ENCODE measurements around the gene BEND7.

The BEND7 gene

DNA sequence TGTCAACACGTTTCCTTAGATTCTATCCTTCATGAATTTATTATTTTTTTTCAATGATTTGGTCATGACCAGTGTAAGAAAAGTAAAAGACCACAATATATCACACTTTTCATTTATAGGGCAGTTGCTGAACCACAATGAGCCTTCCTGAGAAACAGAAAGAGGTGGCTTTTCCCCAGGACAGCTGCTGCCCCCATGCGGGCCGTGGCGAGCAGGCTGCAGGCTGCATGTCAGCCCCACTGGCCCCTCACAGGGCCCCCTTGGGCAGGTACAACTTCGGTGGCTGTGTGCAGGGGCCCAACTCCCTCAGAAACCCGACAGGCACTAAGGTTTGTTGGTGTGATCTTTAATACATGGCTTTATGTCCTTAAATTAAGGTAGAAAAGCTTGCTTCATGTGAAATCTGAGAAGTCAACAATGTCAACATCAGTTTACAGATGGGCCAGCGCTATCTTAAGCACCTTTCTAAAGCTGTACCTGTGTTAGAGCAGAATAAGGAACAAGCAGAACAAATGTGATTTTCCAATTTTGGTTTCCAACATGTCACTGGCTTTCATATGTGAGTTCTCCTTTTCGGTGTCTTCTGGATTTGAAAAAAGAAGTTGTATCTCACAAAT is 10.6 kb downstream of the BEND7 start:
- DNase-seq, result no peak

DNA sequence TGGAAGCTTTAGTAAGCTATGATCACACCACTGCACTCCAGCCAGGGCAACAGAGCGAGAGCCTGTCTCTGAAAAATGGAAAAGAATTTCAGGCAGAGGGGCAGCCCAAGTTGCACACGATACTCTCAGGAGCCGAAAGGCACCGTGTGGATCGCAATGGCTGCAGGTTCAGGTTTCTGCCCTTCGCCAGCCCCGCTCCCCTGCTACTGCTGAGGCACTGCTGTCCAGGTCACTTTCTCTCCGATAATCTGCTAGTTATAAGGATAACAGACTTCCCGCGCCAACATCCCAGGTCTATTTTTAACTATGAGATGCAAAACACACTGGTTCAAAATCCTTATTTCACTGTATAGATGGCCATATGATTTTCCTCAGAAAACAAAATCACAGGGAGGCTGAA is 11.1 kb downstream of the BEND7 start:
- no peak for DNase-seq

DNA sequence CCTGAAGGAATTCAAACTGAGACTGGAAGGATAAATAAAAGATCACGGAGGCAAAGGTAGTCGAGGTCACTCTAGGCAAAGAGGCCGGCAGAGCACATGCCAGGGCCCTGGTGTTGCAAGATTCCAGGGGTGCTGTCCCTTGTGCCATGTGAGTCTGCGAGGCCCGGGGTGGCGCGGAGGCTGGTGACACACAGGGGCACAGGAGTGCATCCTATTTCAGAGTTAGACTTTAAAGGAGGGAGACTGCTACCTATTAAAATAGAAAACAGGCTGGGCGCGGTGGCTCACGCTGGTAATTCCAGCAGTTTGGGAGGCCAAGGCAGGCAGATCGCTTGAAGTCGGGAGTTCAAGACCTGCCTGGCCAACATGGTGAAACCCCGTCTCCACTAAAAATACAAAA is 12.6 kb downstream of the BEND7 start:
- DNase-seq, result no peak

DNA sequence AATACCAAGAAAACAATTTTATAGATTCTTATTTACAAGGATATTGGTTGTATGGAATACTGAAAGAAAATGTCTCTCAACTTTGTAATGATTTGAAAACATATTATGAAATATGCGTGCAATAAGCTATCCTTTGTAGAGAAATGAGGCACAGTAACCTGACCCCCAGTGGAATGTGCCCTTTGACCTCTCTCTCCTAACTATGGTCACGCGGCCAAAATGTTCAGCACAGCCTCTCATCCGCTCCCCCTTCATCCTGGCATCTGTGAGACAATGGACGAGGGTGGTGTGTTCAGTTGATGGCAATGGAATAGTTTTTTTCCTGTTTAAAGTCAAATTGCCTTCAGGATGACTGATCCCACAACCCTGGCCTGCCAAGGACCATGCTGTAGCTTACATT is 13.3 kb downstream of the BEND7 start:
- no peak for DNase-seq

DNA sequence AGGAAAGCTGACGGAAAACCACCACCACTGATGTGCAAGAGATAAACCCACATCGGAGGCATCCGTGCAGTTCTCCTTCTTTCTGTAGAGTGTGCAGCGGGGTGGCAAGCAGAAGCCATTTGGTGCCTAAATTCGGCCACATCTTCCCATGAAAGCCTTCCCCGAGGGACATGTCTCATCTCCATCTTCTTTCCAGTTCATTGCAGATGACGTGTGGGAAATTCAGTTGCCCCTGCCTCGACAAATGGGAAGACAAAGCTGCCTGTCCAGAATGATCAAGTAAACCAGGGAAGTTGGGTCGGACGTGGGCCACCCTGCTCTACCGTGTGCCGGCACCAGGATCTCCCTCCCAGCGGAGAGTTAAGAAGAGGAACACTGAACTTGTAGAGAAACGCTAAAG is 14.5 kb downstream of the BEND7 start:
- DNase-seq, result no peak

DNA sequence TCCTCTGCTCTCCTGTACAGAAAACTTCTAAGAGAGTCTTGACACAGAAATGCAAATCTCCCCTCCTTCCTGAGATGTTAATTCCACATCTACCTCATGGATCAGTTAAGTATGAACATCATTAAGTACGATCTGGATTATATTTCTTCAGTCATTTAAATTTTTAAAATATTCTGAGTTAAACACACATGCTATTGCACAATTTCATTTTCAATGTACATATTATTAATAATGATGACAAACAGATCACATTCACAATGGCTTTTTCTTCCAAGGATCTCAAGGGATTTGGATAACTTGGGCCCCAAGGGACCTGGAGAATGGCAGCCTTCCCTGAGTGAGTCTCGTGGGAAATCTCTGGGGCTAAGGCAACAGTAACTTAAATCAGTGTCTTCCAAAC is 16.2 kb downstream of the BEND7 start:
- no peak for DNase-seq

DNA sequence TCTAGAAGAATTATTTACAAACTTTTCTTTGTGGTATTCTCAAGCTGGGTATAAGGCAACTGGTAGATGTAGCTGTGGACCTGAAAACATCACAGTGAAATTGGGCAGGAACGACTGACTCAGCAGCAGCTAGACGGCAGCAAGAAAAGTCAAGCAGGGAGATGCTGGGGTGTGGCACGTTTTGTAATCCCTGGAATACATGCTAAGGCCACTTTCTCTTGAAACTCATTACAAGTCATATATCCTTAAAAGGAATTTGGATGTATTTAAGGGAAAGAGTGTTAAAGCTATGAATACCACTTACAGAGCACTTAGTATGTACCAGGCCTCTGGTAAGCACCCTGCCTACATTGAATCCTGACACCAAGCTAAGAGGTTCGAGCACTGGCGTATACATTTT is 17.4 kb downstream of the BEND7 start:
- DNase-seq, result no peak

DNA sequence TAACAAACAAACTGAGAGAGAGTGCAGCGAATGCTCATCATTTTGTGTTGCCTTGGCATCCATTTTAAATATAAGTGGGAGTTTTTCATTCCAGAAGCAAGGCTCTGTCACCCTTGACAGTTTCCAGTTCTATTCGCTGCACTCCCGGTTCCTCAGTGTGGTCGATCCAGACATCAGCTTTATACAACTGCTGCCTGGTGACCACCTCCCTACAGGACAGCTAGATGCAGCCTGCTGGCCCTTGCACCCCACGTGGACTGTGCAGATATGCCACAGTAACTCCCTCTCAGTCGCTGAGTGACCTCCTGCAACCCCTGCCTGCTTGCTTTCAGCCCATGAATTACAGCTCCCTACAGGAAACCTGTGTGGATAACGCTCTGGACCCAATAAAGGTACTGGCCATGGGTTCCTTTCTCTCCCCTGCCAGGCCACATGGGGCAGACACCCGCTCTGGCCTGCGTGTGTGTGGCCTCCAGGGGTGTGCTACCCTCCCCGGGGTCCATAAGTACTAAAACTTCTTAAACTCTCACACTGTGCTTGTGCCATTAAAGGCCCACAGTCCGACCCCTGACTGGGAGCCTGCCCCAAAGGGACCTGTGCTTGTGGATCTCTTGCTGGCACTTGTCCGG is 23.6 kb downstream of the BEND7 start:
- no peak for DNase-seq

DNA sequence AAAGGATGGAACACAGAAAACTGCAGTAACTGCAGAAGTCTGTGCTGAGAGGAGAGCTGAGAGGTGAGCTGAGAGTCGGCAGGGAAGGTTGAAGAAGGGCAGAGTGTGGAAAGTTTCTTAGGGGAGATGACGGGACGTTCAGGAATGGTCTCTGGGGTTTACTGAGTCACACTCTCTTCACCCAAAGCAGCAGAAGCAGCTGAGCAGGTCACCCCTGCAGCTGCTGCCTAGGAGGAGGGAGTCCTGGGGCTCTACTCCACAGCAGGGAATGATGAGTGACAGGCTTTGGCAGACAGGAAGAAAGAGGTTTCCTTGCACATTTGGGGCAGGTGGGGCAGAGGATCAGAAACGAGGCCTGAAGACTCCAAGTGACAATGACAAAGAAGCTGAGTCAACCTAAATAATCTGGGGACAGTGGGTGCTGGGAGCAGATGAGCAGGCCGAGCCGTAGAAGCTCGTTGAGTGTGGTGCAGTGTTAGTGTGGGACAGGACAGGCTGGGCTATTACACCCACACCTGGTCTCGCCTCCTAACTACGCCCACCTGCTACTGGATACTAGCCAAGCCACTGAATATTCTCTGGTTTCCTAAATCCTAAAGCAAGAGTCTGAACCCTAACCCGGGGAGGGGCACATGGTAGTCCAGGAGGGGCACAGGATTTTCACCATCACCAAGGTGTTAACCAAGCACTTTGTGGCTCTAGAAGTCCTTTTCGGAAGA is 24.9 kb downstream of the BEND7 start:
- DNase-seq, result no peak

DNA sequence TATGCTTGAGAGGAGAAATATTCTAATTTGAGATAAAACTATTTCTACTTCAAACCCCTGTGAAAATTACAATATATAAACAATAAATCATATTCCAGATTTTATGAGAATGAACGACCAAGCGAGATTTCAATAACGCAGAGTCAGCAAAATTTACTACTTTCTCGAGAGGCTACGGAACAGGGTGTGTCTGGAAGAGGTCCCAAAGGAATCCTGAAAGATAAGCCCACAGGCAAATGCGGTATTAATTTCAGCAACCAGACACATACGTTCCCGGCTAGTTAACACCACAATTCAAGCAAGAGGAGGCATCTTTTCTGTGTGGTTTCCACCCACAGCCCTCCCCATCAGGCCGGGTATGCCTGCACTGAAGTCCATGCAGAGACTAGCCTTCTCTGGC is 26.4 kb downstream of the BEND7 start:
- DNase-seq, result no peak

DNA sequence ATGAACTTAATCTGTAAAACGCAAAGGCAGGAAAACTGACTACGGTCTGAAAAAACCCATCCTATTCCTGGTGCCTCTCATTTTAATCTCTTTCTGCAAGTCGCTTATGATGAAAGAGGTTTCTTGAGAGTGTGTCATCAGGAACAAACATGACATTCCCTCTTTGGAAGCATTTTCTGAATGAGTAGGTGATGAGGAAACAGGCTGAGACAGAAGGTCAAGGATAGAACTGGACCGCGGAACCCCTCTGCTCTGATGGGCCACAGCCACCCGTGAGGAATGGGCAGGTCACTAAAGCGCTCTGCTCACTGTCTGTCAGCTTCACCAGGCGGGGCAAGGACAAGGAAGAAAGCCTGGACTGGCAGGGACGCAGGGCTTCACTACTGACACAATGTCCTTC is 28.6 kb downstream of the BEND7 start:
- no peak for DNase-seq

DNA sequence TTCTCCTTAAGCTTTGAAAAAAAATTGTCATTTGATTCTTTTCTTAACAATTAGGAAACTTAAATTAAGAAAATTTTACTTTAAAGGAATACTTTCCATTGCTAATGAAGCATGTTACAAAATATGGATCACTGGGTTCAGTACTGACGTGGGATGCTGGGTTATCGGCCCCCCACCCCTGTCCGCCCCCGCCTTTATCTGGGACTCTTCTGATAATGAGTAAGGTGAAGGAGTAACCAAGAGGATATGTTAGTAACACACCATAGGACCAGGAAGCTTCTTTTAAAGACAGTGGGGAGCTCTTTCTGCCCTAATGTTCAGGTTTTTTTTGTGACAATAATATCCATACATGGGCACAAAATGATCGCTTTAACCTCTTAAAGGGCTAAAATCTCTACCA is 29.7 kb downstream of the BEND7 start:
- no peak for DNase-seq

DNA sequence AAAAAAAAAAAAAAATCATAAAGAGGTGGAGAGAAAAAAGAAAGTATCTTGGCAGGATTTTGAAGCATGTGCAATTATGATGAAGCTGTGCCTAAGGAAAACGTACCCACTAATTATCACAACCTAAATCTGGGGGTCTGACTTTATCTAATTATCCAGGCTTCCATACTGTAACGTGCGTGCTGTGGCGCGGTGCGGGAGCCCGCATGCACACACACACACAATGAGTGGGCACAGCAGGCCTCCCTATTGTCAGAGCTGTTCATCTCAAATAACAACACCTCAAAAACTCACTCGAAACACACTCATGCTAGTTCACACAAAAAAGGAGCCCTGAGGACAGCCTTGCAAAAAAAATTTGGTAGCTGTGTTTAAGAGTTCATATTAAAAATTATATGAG is 31.9 kb downstream of the BEND7 start:
- DNase-seq, result no peak

DNA sequence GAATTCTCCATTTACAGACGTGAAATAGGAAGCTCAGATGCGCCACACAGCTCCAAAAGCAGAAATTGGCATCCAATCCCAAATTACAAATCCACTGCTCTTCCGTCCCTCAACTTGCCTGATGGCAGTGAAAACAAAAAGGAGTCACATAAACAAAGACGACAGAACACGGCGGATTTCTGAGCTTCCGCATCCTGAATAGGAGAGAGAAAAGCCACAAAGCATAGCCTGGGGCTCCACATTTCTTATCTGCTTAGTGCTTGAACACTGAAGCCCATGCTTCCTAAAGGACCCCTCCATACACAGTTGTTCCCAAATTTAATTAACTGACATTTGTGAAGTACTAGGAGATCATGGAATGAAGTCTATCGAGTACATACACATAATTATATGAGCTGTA is 32.6 kb downstream of the BEND7 start:
- no peak for DNase-seq

DNA sequence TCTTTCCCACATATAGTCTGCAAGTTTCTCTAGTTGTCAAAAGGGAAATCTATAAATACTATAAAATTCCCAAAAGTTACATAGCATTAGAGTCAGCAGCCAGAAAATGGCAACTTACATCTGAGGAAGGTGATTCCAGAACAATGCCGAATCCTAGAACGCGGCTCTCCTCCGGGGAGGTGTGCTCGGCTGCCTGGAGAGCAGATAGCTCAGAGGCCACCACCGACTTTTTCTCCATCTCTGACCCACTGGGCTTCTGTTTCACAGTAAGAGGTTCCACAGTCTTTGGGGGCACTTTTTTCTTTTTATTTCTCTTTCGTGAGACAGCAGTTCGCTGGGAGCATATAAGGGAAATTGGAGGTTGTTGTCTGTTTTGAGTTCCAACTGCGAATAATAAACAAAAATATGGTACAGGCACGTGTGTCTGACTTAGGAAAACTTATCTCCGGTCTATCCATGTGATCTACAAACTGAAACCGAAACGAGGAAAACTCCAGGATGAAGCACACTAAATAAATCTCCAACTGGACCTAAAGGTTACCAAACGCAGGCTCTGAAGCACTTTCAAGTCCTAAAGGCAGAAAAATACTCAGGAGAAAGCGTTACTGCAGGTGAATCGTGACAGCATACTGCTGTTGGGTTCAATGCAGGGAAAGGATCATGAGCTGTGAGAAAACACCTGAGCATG is 36.2 kb downstream of the BEND7 start:
- no peak for DNase-seq

DNA sequence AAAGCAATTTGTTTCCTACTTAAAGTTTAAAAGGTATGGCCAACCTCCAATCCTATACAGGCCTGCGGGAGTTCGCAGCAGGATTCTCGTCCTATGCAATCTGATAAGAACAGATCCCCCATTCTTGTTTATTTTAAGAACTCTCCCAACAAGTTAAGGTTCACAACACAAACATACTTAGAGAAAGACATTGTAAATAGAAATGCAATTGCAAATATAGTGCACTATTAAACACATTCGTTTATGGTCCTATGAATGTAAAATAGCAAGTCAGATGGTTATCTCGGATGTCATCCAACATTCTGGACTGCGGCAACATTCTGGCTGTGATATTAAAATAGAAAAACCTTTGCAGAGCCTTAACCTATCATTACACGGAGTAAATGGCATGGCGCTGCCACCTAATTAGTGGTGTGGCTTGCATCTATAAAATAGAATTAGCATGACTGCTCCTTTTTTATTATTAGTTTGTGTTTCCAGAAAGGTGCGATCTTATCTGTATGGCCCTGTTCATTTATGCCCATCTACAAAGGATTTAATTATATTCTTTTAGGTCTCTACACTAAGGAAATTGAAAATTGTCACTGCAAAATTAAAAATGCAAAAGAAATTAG is 37.0 kb downstream of the BEND7 start:
- DNase-seq, result no peak

DNA sequence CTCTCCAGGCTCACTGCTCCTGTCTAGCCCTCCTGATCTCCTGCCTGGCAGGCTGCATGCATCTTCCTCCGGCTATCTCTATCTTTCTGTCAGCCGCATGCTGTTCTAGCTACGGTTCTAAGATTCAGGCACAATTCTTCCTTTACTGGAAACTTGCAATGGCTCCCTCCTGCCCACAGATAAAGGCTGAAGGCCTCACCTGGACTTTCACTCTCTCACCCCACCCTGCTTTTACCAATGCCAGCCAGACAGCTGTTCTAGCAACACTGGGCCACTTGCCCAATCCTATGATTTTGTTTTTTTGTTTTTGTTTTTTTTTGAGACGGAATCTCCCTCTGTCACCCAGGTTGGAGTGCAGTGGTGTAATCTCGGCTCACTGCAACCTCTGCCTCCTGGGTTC is 38.3 kb downstream of the BEND7 start:
- DNase-seq, result no peak

DNA sequence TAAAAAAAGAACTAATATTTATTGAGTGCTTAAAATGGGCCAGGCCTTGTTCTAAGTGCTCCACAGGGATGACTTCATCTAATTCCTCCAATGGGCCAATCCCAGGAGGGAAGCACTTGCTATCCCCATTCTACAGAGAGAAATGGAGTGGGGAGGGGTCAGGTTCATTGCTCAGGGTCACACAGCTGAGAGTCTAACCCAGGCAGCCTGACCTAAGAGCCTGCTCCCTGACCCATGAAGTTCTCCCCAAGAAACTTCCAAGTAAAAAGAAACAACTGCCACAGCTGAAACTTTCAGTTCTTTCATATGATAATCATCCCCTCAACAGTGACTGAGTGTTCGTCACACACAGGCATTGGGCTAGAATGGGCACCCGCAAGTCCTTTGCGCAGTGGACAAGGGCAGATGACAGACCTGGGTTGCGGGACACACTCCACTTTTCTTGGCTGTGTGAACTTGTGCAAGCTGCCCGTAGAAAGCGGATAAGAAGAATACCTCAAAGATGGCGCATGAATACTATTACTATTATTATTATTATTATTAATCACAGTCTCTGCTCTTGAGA is 39.7 kb downstream of the BEND7 start:
- DNase-seq, result no peak

DNA sequence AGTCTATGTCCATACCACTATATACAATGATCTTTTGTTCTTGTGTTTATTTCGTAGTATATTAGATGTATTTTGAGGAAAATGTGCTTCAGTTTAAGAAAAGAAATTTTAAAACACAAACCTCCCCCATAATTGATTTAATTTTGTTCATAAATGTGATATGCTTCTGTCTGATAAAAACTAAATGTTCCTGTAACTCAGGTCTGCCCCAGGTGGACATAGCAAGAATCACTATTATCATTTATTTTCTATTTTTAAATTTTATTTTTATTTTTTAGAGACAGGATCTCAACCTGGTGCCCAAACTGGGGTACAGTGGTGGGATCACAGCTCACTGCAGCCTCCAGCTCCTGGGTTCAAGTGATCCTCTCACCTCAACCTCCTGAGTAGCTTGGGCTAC is 43.2 kb downstream of the BEND7 start:
- no peak for DNase-seq

DNA sequence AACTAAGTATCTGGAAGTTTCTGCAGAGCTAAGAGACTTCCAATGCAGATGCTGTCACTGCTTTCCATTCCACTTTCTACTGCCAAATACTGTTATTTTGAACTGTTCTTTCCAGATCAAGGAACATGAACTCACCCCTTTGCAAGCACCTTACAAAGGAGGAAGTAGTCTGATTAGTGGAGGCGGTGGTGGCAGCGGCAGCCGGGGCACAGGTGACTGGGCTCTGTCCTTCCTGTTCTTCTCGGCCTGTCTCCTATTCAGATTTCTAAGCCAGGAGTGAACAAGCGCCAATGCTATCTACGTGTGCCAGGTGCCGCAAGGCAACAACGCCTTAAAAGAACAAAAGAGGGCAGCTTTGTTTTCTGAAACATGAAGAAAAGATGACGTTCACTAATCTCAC is 44.9 kb downstream of the BEND7 start:
- no peak for DNase-seq

DNA sequence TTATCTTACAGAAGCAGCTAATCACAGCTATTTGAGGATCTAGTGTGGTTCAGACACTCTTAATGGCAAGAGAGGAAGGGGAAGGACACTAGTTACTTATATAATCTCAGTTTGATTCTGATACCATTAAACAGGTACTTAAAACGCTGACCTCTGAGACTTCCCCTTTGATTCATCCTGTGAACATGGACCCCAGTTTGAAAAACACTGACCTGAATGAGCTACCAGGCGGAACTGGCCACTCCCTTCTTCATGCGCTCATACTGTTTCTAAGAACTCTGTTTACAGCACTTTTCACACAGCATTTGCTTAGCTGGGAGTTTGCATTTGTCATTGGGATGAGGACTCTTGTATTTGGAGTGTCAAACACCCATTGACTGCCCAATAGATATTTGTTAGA is 45.7 kb downstream of the BEND7 start:
- no peak for DNase-seq

DNA sequence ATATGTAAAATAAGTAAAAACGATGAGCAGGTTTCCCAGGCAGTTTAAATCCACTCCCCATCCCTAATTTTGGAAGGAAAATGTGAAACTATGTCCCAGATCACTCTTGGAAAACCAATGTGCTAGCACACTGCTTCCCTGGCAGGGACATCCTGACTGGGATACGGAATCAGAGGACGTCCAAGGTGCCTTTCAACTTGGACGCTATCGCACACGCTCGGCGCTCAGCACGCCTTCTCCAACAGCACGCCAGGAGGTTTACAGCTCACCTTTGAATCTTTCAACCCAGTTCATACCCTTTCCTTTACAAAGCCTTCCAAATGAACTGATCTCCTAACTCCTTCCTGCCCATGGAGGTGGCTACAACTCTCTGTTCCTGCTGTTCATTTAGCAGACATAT is 47.1 kb downstream of the BEND7 start:
- DNase-seq, result no peak

DNA sequence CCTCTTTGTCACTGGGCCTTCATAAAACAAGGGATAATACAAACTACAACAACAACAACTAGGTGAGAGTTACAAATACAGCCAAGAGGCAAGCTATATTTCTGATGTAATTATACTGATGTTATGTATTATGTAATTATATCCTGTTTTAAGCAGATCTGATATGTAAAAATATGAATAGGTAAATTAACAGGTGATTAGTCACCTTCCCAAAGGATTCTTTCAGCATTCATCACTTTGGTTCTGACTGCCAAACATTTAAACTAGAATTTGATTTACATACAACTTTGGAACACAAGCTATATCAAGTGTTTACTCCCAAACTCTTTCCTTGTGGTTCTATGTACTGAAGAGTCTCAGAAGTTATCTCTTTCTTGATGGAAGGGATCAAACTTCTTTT is 53.7 kb downstream of the BEND7 start:
- DNase-seq, result no peak

Measured in activated CD4-positive, alpha-beta T cell treated with anti-CD3 and anti-CD28 coated beads, Interleukin-2, amount 50 U/mL, for 16 hours (primary cell).